Brain microvascular endothelial cell (primary cell): ENCODE data around the gene ARHGAP26.

Source experiments
- DNase-seq: peaks from one replicate; pipeline ENCODE4 v3.0.0-alpha.2; 2020
- H3K27ac ChIP-seq: fragments of 250-450 bp; sonication (Bioruptor Pico); 2 replicates; pipeline ENCODE4 v1.5.1; 2020; ENCODE audit warnings: mild to moderate bottlenecking, moderate library complexity
- H3K27me3 ChIP-seq: fragments of 250-450 bp; sonication (Bioruptor Pico); replicated peaks from 2 replicates; pipeline ENCODE4 v1.5.1; 2020; ENCODE audit warnings: mild to moderate bottlenecking
- H3K36me3 ChIP-seq: fragments of 250-450 bp; sonication (Bioruptor Pico); replicated peaks from 2 replicates; pipeline ENCODE4 v1.5.1; 2020; ENCODE audit warnings: mild to moderate bottlenecking
- H3K4me3 ChIP-seq: 2 replicates; pipeline ENCODE4 v1.5.1; 2011; ENCODE audit warnings: low read depth, mild to moderate bottlenecking, control low read depth, low read length, moderate library complexity
- CTCF ChIP-seq: IDR thresholded peaks from 2 replicates; pipeline ENCODE4 v1.5.1; 2011; ENCODE audit warnings: low read depth, mild to moderate bottlenecking, moderate library complexity, low read length, control low read depth, inconsistent platforms; ENCODE audit errors: missing control alignments
- in situ Hi-C: cut with HindIII; loops from 2 replicates; pipeline ENCODE4 v1.10.0; 2017; ENCODE audit warnings: low sequenced_read_pairs, low pct_ligation_motif_present

The ARHGAP26 gene

GRCh38 chr5:143016777-143017516 lies 246.8 kb downstream of the ARHGAP26 start:
- Histone ChIP-seq H3K27me3 (no peaks in the 10 kb centered on the region), H3K4me3 (no peak overlapping the region), H3K27ac (no peak overlapping the region), H3K36me3 (no peaks in the 10 kb centered on the region)
- DNase-seq: peak; percentile 62
- peak; percentile 81 for TF ChIP-seq CTCF
- in situ Hi-C loops: no loop called here

- H3K27ac ChIP-seq: no peak overlapping the region
- H3K36me3 ChIP-seq: no peaks in the 10 kb centered on the region
- H3K4me3 ChIP-seq: no peak overlapping the region
- no peak for DNase-seq
- no peaks in the 10 kb centered on the region for H3K27me3 ChIP-seq
- in situ Hi-C loops: no loop called here
- no peak for TF ChIP-seq CTCF
These were observed 247.4 kb downstream of the ARHGAP26 start for GRCh38 chr5:143017541-143017940.

GRCh38 chr5:143017992-143018391 lies 247.8 kb downstream of the ARHGAP26 start:
- no peaks in the 10 kb centered on the region for H3K36me3 ChIP-seq
- H3K27ac ChIP-seq: no peak overlapping the region
- in situ Hi-C loops: no loop called here
- no peak for TF ChIP-seq CTCF
- no peak for DNase-seq
- no peak overlapping the region for H3K4me3 ChIP-seq
- H3K27me3 ChIP-seq: no peaks in the 10 kb centered on the region

GRCh38 chr5:143019157-143019556 lies 249.0 kb downstream of the ARHGAP26 start:
- H3K36me3 ChIP-seq: no peaks in the 10 kb centered on the region
- no peak for TF ChIP-seq CTCF
- no peaks in the 10 kb centered on the region for H3K27me3 ChIP-seq
- DNase-seq: no peak
- in situ Hi-C loops: no loop called here
- H3K27ac ChIP-seq: no peak overlapping the region
- no peak overlapping the region for H3K4me3 ChIP-seq

GRCh38 chr5:143019614-143020515 lies 249.7 kb downstream of the ARHGAP26 start:
- no peak overlapping the region for H3K27ac ChIP-seq
- in situ Hi-C loops: no loop called here
- DNase-seq: no peak
- H3K27me3 ChIP-seq: no peaks in the 10 kb centered on the region
- TF ChIP-seq CTCF: no peak
- H3K36me3 ChIP-seq: no peaks in the 10 kb centered on the region
- H3K4me3 ChIP-seq: no peak overlapping the region
